Neural cell (in vitro differentiated cells): ENCODE measurements around the gene NOP10. TPM values are rescaled to one million over a fixed set of nuclear protein-coding genes. Genes with fewer than 3 reads are reported as not detected.

Source experiments
- H2AFZ ChIP-seq: fragments of 200-600, 300-800 bp; sonication (generic), shearing (Covaris generic); 2 replicates; pipeline ENCODE4 v1.6.0; 2014; ENCODE audit warnings: low read depth, mild to moderate bottlenecking, antibody characterized with exemption, low read length, moderate library complexity
- H3F3A ChIP-seq: fragments of 200-600 bp; shearing (Covaris generic); 2 replicates; pipeline ENCODE4 v1.6.1; 2016; ENCODE audit warnings: mild to moderate bottlenecking, moderate library complexity, mixed read lengths, antibody characterized with exemption, low read length; ENCODE audit not compliant: insufficient read depth, poor library complexity, severe bottlenecking
- H3K27ac ChIP-seq: fragments of 200-600, 300-800 bp; sonication (generic), shearing (Covaris generic); 2 replicates; pipeline ENCODE4 v1.5.1; 2014; ENCODE audit warnings: mild to moderate bottlenecking, low read length, moderate library complexity
- H3K27me3 ChIP-seq: fragments of 300-800, 200-600 bp; sonication (generic), shearing (Covaris generic); 2 replicates; pipeline ENCODE4 v1.6.0; 2014; ENCODE audit warnings: mild to moderate bottlenecking, low read depth, low read length, moderate library complexity; ENCODE audit not compliant: insufficient read depth
- H3K36me3 ChIP-seq: fragments of 300-800, 200-600 bp; sonication (generic), shearing (Covaris generic); 2 replicates; pipeline ENCODE4 v1.5.1; 2014; ENCODE audit warnings: mild to moderate bottlenecking, antibody characterized with exemption, low read length, moderate library complexity; ENCODE audit not compliant: insufficient read depth
- H3K4me2 ChIP-seq: fragments of 300-800, 200-600 bp; sonication (generic), shearing (Covaris generic); 2 replicates; pipeline ENCODE4 v1.6.0; 2014; ENCODE audit warnings: mild to moderate bottlenecking, low read length
- H3K4me3 ChIP-seq: fragments of 300-800, 200-600 bp; sonication (generic), shearing (Covaris generic); 2 replicates; pipeline ENCODE4 v1.5.1; 2014; ENCODE audit warnings: mild to moderate bottlenecking, low read length, moderate library complexity
- H3K79me2 ChIP-seq: fragments of 200-600 bp; shearing (Covaris generic); replicated peaks from 2 replicates; pipeline ENCODE4 v1.6.0; 2014; ENCODE audit warnings: mild to moderate bottlenecking, low read length, moderate library complexity; ENCODE audit not compliant: insufficient read depth
- H3K9ac ChIP-seq: fragments of 300-800, 200-600 bp; sonication (generic), shearing (Covaris generic); 2 replicates; pipeline ENCODE4 v1.6.1; 2016; ENCODE audit warnings: mild to moderate bottlenecking, low read length, mixed read lengths
- H3K9me2 ChIP-seq: fragments of 200-600 bp; shearing (Covaris generic); 2 replicates; pipeline ENCODE4 v1.6.1; 2016; ENCODE audit warnings: mild to moderate bottlenecking, low read length, mixed read lengths; ENCODE audit not compliant: insufficient read depth
- H3K9me3 ChIP-seq: fragments of 200-600, 300-800 bp; sonication (generic), shearing (Covaris generic); 2 replicates; pipeline ENCODE4 v1.6.1; 2016; ENCODE audit warnings: mild to moderate bottlenecking, mixed run types, low read length, moderate library complexity, mixed read lengths
- H4K20me1 ChIP-seq: fragments of 200-600 bp; shearing (Covaris generic); 2 replicates; pipeline ENCODE4 v1.6.1; 2016; ENCODE audit warnings: mild to moderate bottlenecking, mixed run types; ENCODE audit not compliant: insufficient read depth
- EP300 ChIP-seq: fragments of 450-650 bp; conservative IDR thresholded peaks from 2 replicates; pipeline ENCODE4 v1.6.1; 2014; ENCODE audit warnings: antibody characterized with exemption, mild to moderate bottlenecking, moderate library complexity; ENCODE audit not compliant: poor library complexity, severe bottlenecking
- EZH2 ChIP-seq: fragments of 200-600, 300-800 bp; shearing (Covaris generic), sonication (generic); IDR thresholded peaks from 2 replicates; pipeline ENCODE4 v1.6.1; 2014; ENCODE audit warnings: antibody characterized with exemption, low read length, borderline replicate concordance, mild to moderate bottlenecking; ENCODE audit not compliant: insufficient read depth, poor library complexity, severe bottlenecking
- MXI1 ChIP-seq: fragments of 450-650 bp; conservative IDR thresholded peaks from 2 replicates; pipeline ENCODE4 v1.6.1; 2014; ENCODE audit warnings: antibody characterized with exemption, mild to moderate bottlenecking; ENCODE audit not compliant: poor library complexity, severe bottlenecking
- POLR2AphosphoS5 ChIP-seq: IDR thresholded peaks from 2 replicates; pipeline ENCODE4 v1.6.1; 2012
- RAD21 ChIP-seq: fragments of 450-650 bp; conservative IDR thresholded peaks from 2 replicates; pipeline ENCODE4 v1.6.1; 2014; ENCODE audit warnings: antibody characterized with exemption, mild to moderate bottlenecking, moderate library complexity
- SMC3 ChIP-seq: fragments of 450-650 bp; conservative IDR thresholded peaks from 2 replicates; pipeline ENCODE4 v1.6.1; 2014; ENCODE audit warnings: antibody characterized with exemption, mild to moderate bottlenecking, moderate library complexity; ENCODE audit not compliant: poor library complexity
- TAF1 ChIP-seq: IDR thresholded peaks from 2 replicates; pipeline ENCODE4 v1.6.1; 2012; ENCODE audit warnings: low read depth
- polyA plus RNA-seq: library from polyadenylated mRNA; depleted of rRNA; stranded (reverse); fragments of >200 nt; gene quantifications from 2 replicates; pipeline ENCODE4 v1.2.3, GENCODE V29; 2014
- TF ChIP-seq, protein P1 (sequence below): fragments of 450-650 bp; IDR thresholded peaks from 2 replicates; pipeline ENCODE4 v1.5.1; 2014; ENCODE audit warnings: antibody characterized with exemption, mild to moderate bottlenecking, moderate library complexity; ENCODE audit not compliant: poor library complexity, severe bottlenecking
- TF ChIP-seq, protein P2 (sequence below): IDR thresholded peaks from 2 replicates; pipeline ENCODE4 v1.6.1; 2012; ENCODE audit warnings: borderline replicate concordance

NOP10 gene
- polyA plus RNA-seq, 1 donor from 2014 or later = 263 TPM

GRCh38 chr15:34360298-34360697 is 17.4 kb upstream of the NOP10 start:
- Histone ChIP-seq H3K27ac (no peak overlapping the region), H2AFZ (no peak overlapping the region), H3F3A (no peaks in the 10 kb centered on the region), H3K36me3 (peaks cover 3% of the 10 kb centered on the region), H4K20me1 (no peaks in the 10 kb centered on the region), H3K4me3 (no peak overlapping the region), H3K9ac (no peak overlapping the region), H3K9me2 (no peaks in the 10 kb centered on the region), H3K4me2 (no peak overlapping the region), H3K9me3 (no peaks in the 10 kb centered on the region), H3K79me2 (peaks cover 4% of the 10 kb centered on the region), H3K27me3 (no peaks in the 10 kb centered on the region)
- TF ChIP-seq EZH2 (no peak), EP300 (no peak), TAF1 (no peak), POLR2AphosphoS5 (no peak), SMC3 (no peak), RAD21 (no peak), MXI1 (no peak)
- TF ChIP-seq, protein P1, sequence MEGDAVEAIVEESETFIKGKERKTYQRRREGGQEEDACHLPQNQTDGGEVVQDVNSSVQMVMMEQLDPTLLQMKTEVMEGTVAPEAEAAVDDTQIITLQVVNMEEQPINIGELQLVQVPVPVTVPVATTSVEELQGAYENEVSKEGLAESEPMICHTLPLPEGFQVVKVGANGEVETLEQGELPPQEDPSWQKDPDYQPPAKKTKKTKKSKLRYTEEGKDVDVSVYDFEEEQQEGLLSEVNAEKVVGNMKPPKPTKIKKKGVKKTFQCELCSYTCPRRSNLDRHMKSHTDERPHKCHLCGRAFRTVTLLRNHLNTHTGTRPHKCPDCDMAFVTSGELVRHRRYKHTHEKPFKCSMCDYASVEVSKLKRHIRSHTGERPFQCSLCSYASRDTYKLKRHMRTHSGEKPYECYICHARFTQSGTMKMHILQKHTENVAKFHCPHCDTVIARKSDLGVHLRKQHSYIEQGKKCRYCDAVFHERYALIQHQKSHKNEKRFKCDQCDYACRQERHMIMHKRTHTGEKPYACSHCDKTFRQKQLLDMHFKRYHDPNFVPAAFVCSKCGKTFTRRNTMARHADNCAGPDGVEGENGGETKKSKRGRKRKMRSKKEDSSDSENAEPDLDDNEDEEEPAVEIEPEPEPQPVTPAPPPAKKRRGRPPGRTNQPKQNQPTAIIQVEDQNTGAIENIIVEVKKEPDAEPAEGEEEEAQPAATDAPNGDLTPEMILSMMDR = no peak
- TF ChIP-seq, protein P2, sequence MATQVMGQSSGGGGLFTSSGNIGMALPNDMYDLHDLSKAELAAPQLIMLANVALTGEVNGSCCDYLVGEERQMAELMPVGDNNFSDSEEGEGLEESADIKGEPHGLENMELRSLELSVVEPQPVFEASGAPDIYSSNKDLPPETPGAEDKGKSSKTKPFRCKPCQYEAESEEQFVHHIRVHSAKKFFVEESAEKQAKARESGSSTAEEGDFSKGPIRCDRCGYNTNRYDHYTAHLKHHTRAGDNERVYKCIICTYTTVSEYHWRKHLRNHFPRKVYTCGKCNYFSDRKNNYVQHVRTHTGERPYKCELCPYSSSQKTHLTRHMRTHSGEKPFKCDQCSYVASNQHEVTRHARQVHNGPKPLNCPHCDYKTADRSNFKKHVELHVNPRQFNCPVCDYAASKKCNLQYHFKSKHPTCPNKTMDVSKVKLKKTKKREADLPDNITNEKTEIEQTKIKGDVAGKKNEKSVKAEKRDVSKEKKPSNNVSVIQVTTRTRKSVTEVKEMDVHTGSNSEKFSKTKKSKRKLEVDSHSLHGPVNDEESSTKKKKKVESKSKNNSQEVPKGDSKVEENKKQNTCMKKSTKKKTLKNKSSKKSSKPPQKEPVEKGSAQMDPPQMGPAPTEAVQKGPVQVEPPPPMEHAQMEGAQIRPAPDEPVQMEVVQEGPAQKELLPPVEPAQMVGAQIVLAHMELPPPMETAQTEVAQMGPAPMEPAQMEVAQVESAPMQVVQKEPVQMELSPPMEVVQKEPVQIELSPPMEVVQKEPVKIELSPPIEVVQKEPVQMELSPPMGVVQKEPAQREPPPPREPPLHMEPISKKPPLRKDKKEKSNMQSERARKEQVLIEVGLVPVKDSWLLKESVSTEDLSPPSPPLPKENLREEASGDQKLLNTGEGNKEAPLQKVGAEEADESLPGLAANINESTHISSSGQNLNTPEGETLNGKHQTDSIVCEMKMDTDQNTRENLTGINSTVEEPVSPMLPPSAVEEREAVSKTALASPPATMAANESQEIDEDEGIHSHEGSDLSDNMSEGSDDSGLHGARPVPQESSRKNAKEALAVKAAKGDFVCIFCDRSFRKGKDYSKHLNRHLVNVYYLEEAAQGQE = no peak

GRCh38 chr15:34359416-34359815 is 16.5 kb upstream of the NOP10 start:
- Histone ChIP-seq H3K9me3 (no peaks in the 10 kb centered on the region), H3K27ac (no peak overlapping the region), H3K79me2 (no peaks in the 10 kb centered on the region), H3K4me3 (no peak overlapping the region), H3K9me2 (no peaks in the 10 kb centered on the region), H3K36me3 (peaks cover 3% of the 10 kb centered on the region), H3F3A (no peaks in the 10 kb centered on the region), H3K4me2 (no peak overlapping the region), H4K20me1 (no peaks in the 10 kb centered on the region), H3K27me3 (no peaks in the 10 kb centered on the region), H3K9ac (no peak overlapping the region), H2AFZ (no peak overlapping the region)
- TF ChIP-seq, protein P1 = no peak
- TF ChIP-seq SMC3 (no peak), MXI1 (no peak), RAD21 (no peak), EP300 (no peak), POLR2AphosphoS5 (no peak), TAF1 (no peak), EZH2 (no peak)
- TF ChIP-seq, protein P2 = no peak
